ENCODE data around the gene GDPD5. TPM values are rescaled to one million over a fixed set of nuclear protein-coding genes. Genes with fewer than 3 reads are reported as not detected.

Gene GDPD5
- polyA plus RNA-seq, 6 donors from 2014 or later: 0.62 to 8.2 (median 2.2) TPM; not detected in 1

DNA sequence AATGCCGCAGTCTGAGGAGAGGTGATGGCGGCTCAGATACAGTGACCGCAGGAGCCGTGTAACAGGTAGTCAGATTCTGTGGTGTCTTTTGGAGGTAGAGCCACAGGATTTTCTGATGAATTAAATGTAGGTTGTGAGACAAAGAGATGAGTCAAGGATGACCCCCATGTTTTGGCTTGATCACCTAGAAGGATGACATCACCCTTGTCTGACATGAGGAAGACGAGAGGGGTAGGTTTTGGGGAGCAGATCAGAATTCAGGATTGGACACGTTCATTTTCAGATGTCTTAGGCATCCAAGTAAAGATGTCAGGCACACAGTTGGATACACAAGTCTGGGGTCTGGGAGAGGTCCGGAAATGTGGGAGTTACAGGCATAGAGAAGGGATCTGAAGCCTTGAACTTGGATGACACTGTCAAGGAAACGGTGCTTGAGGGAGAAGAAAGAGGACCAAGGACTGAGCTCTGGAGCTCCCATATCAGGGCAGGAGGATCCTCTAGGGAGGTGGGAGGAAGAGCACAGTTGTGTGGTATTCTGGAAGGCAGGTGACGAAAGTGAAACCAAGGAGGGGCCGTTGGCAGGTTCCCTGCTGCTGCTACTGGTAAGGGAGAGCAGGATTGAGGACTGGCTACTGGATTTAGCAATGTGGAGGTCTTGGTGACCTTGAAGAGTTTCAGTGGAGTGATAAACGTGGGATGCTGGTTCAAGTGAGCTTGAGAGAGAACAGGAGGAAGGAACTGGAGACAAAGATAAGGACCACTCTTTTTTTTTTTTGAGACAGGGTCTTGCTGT, 12.6 kb upstream of the GDPD5 start:
- no peaks in the 10 kb centered on the region for H3K9me3 Mint-ChIP-seq
- no peak overlapping the region for H3K4me3 Mint-ChIP-seq
- ATAC-seq (ENCODE audit: low read depth in 2 of 2): no peak
- DNase-seq: no peak
- no peaks in the 10 kb centered on the region for H3K36me3 Mint-ChIP-seq
- peak overlapping the region in 4 of 6 donors; percentile 8 to 63 (median 36) for H3K27ac Mint-ChIP-seq
- H3K4me1 Mint-ChIP-seq: peaks cover 20 to 27% (median 22%) of the 10 kb centered on the region in 3 donors
- peaks cover 15 to 35% (median 26%) of the 10 kb centered on the region in 3 donors for H3K27me3 Mint-ChIP-seq

DNA sequence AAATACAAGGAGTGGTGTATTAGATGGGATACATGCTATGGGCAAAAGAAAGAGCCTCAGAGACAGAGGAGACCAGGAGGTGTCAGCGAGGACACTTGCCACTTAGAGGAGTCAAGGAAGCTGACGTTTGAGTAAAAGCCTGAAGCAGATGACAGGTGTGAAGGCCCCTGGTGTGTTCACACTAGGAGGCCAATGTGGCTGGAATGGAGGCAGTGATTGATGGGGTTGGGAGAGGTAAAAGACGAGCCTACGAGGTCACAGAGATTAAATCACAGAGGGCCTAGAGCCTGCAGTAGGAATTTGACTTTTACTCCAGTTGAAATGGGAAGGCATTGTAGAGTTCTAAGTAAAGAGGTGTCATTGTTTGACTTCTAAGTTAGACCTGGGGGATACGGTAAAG, 12.0 kb upstream of the GDPD5 start:
- no peaks in the 10 kb centered on the region for H3K9me3 Mint-ChIP-seq
- peaks cover 15 to 29% (median 20%) of the 10 kb centered on the region in 3 donors for H3K27me3 Mint-ChIP-seq
- peaks cover 20 to 27% (median 22%) of the 10 kb centered on the region in 3 donors for H3K4me1 Mint-ChIP-seq
- peak overlapping the region in 4 of 6 donors; percentile 0 to 63 (median 22) for H3K27ac Mint-ChIP-seq
- DNase-seq (no peak), ATAC-seq (ENCODE audit: low read depth in 2 of 2) (no peak)
- H3K36me3 Mint-ChIP-seq: no peaks in the 10 kb centered on the region
- H3K4me3 Mint-ChIP-seq: peak overlapping the region in 4 of 8 donors; percentile 38 to 79 (median 62)

DNA sequence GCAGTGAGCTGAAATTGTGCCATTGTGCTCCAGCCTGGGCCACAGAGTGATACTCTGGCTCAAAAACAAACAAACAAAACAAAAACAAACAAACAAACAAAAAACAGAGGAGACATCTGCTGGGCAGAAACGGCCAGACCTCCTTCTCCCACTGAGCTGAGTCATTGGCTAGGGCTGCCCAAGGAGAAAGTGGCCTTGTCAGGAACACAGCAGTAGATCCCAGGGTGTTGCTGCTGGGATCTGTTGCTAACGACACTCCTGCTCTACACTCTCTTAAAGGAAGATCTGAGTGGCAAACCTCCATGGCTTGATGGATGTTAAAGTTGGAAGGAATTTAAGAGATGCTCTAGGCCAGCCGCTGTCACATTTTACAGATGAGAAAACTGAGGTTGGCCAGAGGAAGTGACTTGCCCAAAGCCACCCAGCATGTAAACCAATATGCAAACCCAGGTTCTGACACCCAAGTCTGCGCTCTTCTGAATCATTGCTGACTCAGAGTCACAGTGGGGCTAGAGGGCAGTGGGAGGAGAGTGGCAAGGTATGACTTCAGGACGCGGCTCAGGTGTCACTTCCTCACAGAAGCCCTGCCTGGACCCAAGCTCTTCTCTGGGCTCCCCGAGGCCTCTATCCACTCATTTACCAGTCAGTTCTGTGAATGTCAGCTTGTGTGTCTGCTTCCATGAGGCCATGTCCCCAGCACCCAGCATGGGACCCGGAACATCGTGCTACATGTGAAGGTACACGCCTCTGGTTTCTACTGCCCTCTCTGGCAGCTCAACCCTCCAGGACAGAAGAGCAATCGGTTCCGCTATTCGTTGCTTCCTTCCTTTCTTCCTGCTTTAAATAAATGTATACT, 11.3 kb upstream of the GDPD5 start:
- H3K36me3 Mint-ChIP-seq: no peaks in the 10 kb centered on the region
- peaks cover 17 to 30% (median 19%) of the 10 kb centered on the region in 3 donors for H3K27me3 Mint-ChIP-seq
- H3K27ac Mint-ChIP-seq: peak overlapping the region in 4 of 6 donors; percentile 11 to 63 (median 27)
- ATAC-seq (ENCODE audit: low read depth in 2 of 2) (peak; percentile 78 to 83), DNase-seq (no peak)
- H3K9me3 Mint-ChIP-seq: no peaks in the 10 kb centered on the region
- H3K4me1 Mint-ChIP-seq: peaks cover 24 to 31% (median 27%) of the 10 kb centered on the region in 3 donors
- peak overlapping the region in 6 of 8 donors; percentile 26 to 79 (median 63) for H3K4me3 Mint-ChIP-seq

DNA sequence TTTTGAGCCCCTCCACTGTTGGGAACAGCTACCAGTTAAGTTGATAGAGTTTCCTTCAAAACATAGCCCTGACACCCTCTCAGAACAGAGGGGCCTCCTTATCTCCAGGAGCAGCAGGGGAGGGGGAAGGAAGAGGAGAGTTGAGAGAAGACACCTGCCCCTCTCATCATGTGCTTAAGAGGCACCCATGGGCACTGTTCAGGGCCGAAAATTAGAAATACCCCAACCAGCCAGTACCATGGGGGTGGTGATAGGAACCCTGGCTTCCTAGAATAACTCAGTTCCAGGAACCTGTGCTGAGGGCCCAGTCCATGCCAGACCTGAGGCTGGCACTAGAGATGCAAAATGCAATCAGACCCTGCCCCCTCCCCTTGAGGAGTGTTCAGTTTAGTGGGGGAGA, 9.3 kb upstream of the GDPD5 start:
- no peak overlapping the region for H3K4me3 Mint-ChIP-seq
- H3K4me1 Mint-ChIP-seq: peaks cover 31 to 36% (median 31%) of the 10 kb centered on the region in 3 donors
- no peaks in the 10 kb centered on the region for H3K36me3 Mint-ChIP-seq
- DNase-seq: no peak
- H3K27ac Mint-ChIP-seq: no peak overlapping the region
- ATAC-seq (ENCODE audit: low read depth in 2 of 2): no peak
- no peaks in the 10 kb centered on the region for H3K9me3 Mint-ChIP-seq
- H3K27me3 Mint-ChIP-seq: peaks cover 15 to 31% (median 16%) of the 10 kb centered on the region in 3 donors

DNA sequence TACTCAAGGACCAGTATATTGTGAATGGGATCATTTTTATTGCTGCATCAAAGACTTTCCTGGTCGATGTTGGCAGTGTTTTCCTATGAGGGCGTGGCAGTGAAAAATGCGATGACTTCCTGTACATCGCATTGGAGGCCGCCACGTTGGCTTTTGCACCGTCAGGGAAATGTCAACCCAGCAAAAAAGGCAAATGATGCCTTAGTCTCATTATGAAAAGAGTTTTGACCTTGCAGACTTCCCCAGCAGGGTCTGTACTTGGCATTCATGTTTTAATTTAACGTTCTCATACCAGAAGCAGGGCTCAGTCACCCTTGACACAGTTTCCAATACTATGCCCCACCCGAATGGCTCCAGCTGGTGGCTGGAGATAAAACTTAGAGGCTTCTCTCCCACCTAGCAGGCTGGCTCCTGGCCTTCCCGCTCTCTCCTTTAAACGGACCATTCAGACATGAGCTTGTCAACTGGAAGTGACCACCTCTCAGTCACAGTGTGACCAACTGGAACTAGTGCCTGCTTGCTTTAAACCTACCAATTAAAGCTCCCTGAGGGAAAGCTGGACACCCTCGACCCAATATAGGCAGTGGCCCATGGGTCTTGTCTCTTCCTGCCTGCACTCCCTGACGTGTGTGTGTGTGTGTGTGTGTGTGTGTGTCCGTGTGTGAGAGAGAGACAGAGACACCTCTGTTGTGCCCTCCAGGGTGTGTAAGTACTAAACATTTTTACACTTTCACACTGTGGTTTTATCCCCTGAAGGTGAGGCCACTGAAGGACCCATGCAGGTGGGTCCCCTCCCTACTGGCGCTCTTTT, 8.7 kb upstream of the GDPD5 start:
- no peaks in the 10 kb centered on the region for H3K36me3 Mint-ChIP-seq
- ATAC-seq (ENCODE audit: low read depth in 2 of 2) (no peak), DNase-seq (no peak)
- peaks cover 31 to 36% (median 33%) of the 10 kb centered on the region in 3 donors for H3K4me1 Mint-ChIP-seq
- H3K27me3 Mint-ChIP-seq: peaks cover 15 to 31% (median 15%) of the 10 kb centered on the region in 3 donors
- peak overlapping the region in 1 of 8 donors; percentile 69 for H3K4me3 Mint-ChIP-seq
- no peaks in the 10 kb centered on the region for H3K9me3 Mint-ChIP-seq
- H3K27ac Mint-ChIP-seq: peak overlapping the region in 1 of 6 donors; percentile 80

DNA sequence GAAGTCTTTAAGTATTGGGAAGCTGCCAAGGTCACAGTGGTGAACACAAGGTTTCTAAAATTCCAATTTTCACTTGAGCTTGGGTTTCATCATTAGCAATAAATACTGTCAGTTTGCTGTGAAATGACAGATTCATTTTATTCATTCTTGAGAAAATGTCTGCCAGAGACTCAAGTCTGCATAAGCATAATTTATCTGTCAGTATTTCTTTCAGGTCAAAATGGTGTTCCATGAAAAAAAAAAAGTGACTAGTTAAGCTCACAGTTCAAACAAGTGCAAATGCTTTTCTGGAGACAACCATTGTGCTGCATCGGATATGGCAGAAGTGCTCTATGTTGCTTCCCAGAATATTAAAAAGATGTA, 8.1 kb upstream of the GDPD5 start:
- no peak for DNase-seq
- Mint-ChIP-seq H3K27me3 (peaks cover 15 to 26% (median 15%) of the 10 kb centered on the region in 3 donors), H3K9me3 (no peaks in the 10 kb centered on the region), H3K4me3 (no peak overlapping the region), H3K27ac (no peak overlapping the region), H3K36me3 (no peaks in the 10 kb centered on the region), H3K4me1 (peaks cover 31 to 37% (median 36%) of the 10 kb centered on the region in 3 donors)
- no peak for ATAC-seq (ENCODE audit: low read depth in 2 of 2)

DNA sequence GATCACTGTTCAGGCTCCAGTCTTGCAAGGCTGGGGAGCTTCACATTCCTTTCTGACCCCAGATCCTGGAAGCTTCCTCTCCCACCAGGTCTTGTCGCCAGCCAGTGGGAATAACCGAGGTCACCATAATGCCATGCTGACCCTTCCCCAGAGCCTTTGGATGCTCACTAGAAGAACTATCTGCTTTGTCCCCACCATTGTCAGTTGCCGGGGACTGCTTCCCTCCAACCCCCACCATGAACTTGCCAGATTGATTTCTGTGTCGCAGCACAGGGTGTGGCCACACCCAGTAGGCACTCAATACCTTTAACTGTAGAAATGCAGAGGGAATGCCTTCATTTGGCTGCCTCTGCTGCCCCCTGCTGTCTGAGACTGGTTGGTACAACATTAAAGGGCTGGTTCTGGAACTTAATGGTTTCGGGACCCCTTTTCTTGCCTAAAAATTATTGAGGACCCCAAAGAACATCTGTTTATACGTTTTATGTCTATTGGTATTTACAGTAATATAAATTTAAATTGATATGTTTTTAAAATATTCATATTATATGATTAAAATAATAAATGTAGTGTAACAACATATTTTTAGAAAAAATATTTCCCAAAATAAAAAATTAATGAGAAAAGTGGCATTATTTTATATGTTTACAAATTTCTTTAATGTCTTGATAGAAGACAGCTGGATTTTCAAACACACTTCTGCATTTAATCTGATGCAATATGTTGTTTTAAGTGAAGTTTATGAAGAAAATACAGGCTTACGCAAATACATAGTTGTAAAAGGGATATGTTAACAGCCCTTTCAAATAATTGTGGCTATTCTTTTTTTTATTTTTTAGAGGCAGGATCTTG, 6.7 kb upstream of the GDPD5 start:
- peak; percentile 75 to 80 for ATAC-seq (ENCODE audit: low read depth in 2 of 2)
- H3K36me3 Mint-ChIP-seq: no peaks in the 10 kb centered on the region
- peak overlapping the region in 2 of 8 donors; percentile 11 to 48 for H3K4me3 Mint-ChIP-seq
- peak overlapping the region in 1 of 6 donors; percentile 86 for H3K27ac Mint-ChIP-seq
- H3K27me3 Mint-ChIP-seq: peaks cover 1 to 14% (median 4%) of the 10 kb centered on the region in 3 donors
- H3K4me1 Mint-ChIP-seq: peaks cover 21 to 32% (median 26%) of the 10 kb centered on the region in 3 donors
- H3K9me3 Mint-ChIP-seq: no peaks in the 10 kb centered on the region
- peak; percentile 70 for DNase-seq

DNA sequence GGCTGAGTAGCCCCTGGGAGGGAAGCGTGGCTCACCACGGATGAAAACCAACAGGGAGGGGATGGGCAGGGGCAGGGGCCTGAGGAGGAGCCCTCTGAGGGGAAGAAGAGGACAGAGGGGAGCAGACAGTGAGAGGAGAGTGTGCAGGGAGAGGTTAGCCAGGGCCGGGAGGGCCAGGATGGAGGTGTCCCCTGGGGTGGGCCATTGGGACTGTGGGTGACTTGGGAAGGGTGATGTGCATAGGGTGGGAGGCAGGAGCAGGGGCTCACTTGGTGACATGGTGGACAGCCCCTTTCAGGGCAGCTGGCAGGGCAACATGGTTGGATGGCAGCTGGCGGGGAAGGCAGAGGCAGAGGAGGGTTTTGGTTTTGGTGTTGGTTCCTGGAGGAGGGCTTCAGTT, 5.6 kb upstream of the GDPD5 start:
- Mint-ChIP-seq H3K27me3 (peaks cover 0 to 9% (median 4%) of the 10 kb centered on the region in 3 donors), H3K9me3 (no peaks in the 10 kb centered on the region), H3K4me3 (no peak overlapping the region), H3K27ac (no peak overlapping the region), H3K36me3 (no peaks in the 10 kb centered on the region), H3K4me1 (peaks cover 17 to 28% (median 26%) of the 10 kb centered on the region in 3 donors)
- DNase-seq: no peak
- ATAC-seq (ENCODE audit: low read depth in 2 of 2): no peak

DNA sequence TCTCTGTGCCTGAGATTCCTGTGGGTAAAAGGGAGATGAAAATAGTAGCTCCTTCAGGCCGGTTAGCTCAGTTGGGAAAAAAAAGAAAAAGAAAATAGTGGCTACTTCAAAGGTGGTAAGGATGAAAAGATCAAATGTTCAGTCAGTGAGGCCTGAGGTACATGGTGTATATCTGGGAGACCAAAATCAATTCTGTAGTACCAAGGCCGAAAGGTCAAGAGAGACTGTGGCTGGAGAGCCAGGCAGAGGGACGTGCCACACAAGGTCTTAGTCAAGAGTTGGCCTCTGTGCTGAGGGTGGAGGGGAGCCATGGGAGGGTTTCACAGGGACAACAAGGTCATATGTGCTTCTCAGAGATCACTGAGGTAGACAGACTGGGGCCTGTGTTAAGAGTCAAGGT, 4.8 kb upstream of the GDPD5 start:
- no peaks in the 10 kb centered on the region for H3K9me3 Mint-ChIP-seq
- ATAC-seq (ENCODE audit: low read depth in 2 of 2): no peak
- no peak overlapping the region for H3K27ac Mint-ChIP-seq
- peaks cover 0 to 4% (median 4%) of the 10 kb centered on the region in 3 donors for H3K27me3 Mint-ChIP-seq
- peaks cover 16 to 29% (median 26%) of the 10 kb centered on the region in 3 donors for H3K4me1 Mint-ChIP-seq
- no peak for DNase-seq
- no peaks in the 10 kb centered on the region for H3K36me3 Mint-ChIP-seq
- no peak overlapping the region for H3K4me3 Mint-ChIP-seq

DNA sequence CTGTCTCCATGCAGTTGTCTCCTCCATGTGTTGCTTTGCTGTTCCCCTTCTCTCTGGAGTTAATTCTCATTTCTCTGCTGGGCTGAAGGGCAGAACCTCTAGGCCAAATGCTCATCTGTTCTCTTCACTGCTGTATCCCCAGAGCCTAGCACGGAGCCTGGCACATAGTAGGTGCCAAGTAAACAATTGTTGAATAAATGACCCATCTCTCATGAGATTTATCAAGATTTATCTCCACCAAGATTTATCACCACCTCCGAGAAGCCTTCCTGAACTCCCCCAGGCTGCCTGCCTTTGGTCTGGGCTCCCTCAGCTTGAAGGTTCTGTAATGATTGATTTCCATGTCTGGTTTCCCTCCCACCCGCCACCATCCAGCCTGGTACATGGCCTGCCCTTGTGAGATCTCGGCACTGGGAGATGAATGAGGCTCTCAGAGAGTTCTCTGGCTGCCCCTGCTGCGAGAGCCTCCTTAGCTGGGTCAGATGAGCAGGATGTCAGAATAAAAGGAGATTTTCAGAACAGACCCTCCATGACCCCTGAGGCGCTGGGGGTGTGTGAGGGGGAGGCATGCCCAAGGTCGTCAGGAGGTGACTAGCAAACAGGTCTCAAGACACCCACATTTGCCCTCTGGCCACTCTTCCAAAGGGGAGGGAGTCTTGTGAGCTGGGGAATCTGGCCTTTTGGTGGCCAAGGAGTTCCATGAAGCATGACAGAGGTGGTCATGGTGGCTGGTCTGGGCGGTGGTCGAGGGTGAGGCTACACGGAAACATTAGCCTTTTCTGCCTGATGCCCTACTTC, 2.4 kb upstream of the GDPD5 start:
- H3K36me3 Mint-ChIP-seq: no peaks in the 10 kb centered on the region
- no peaks in the 10 kb centered on the region for H3K9me3 Mint-ChIP-seq
- peak overlapping the region in 1 of 6 donors; percentile 51 for H3K27ac Mint-ChIP-seq
- no peak for ATAC-seq (ENCODE audit: low read depth in 2 of 2)
- no peak for DNase-seq
- H3K4me3 Mint-ChIP-seq: peak overlapping the region in 6 of 8 donors; percentile 29 to 87 (median 80)
- H3K27me3 Mint-ChIP-seq: peaks cover 4 to 21% (median 8%) of the 10 kb centered on the region in 3 donors
- peaks cover 32 to 46% (median 41%) of the 10 kb centered on the region in 3 donors for H3K4me1 Mint-ChIP-seq

DNA sequence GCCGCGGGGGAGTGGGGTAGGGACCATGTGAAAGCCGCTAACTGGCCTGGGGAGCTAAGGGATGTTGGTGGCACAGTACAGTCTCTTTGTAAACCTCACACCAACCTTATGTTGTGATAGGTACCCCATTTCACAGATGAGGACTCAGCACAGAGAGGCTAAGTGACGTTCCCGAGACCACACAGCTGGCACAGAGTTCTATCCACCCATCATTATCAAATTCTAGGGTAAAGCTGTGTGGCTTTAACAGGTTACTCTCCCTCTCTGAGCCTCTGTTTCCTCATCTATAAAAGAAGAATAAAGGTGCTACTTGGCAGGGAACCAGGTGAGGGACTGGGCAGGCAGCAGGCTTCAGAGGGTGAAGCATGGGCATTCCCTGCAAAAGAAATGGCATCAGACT, 1.4 kb upstream of the GDPD5 start:
- peaks cover 29 to 46% (median 38%) of the 10 kb centered on the region in 3 donors for H3K4me1 Mint-ChIP-seq
- H3K9me3 Mint-ChIP-seq: no peaks in the 10 kb centered on the region

More for the DNA sequence above, 1.4 kb upstream of the GDPD5 start:
- DNase-seq (no peak), ATAC-seq (ENCODE audit: low read depth in 2 of 2) (no peak)
- no peak overlapping the region for H3K27ac Mint-ChIP-seq
- no peaks in the 10 kb centered on the region for H3K36me3 Mint-ChIP-seq
- peaks cover under 1 to 26% (median 8%) of the 10 kb centered on the region in 3 donors for H3K27me3 Mint-ChIP-seq
- H3K4me3 Mint-ChIP-seq: peak overlapping the region; percentile 64 to 94 (median 86)
